ENCODE results near the gene COX19. TPM values are rescaled to one million over a fixed set of nuclear protein-coding genes. Genes with fewer than 3 reads are reported as not detected.
A peak's percentile ranks its signal among the peaks of the same experiment; 100 is the strongest.

COX19 gene
- total and polyA plus RNA-seq, 2 donors (not counting 1 experiment from before 2014, with no cell fraction given): 14.7 to 38.3 TPM

DNA sequence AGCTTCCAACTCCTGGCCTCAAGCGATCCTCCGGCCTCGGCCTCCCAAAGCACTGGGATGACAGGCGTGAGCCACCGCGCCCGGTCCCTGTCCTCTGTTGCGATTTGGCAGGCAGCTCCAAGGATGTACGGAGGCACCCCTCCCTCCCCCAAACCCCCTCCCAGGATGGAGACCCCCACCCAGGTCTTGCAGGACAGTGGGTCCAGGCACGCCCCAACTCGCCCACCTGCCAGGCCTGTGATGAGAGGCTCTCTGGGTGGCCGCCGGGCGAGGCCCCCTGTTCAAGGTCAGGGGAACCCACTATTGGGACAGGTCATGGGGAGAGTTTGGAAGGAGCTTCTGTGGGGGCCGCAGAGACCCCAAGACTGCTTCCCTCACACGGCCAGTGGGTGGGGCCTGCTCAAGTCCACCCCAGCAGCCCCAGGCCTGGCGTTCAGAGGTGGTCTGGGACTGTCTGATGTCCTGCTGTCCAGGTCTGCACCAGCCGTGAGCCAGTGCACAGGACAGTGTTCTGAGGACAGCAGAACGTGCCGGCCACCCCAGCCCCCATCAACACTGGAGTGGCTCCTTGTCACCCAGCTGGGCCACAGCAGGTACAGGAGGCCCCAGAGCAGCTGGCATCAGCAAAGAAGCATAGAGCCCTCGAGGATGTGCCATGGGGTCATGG lies 23.3 kb downstream of the COX19 start:
- Histone ChIP-seq H3K4me1 (ENCODE audit: control insufficient read depth in 2 of 2, insufficient read depth in 2 of 2, low read length in 2 of 2) (peaks cover 7 to 33% of the 10 kb centered on the region in 2 donors), H3K4me3 (ENCODE audit: control extremely low read depth in 1 of 5, extremely low read depth in 1 of 5, insufficient read depth in 1 of 5, low read depth in 2 of 5, low read length in 4 of 5) (no peak overlapping the region), H3K27ac (ENCODE audit: low read length in 2 of 2) (no peak overlapping the region), H3K9ac (ENCODE audit: low read length) (no peak overlapping the region), H3K4me2 (replicated peaks; ENCODE audit: low read depth, low read length, poor library complexity, severe bottlenecking) (no peak overlapping the region), H3K79me2 (ENCODE audit: control insufficient read depth, insufficient read depth, low read length) (no peaks in the 10 kb centered on the region), H4K20me1 (ENCODE audit: control insufficient read depth, insufficient read depth, low read length, poor library complexity, severe bottlenecking) (no peaks in the 10 kb centered on the region), H3K9me3 (ENCODE audit: control extremely low read depth in 1 of 3, control insufficient read depth in 2 of 3, insufficient read depth in 1 of 3, low read length in 2 of 3) (no peaks in the 10 kb centered on the region), H3K36me3 (replicated peaks in 1 of 2; ENCODE audit: control extremely low read depth in 1 of 2, control insufficient read depth in 1 of 2, extremely low read depth in 1 of 2, insufficient read depth in 2 of 2, low read length in 1 of 2) (no peaks in the 10 kb centered on the region), H3K27me3 (replicated peaks in 1 of 4; ENCODE audit: control extremely low read depth in 1 of 4, control insufficient read depth in 3 of 4, insufficient read depth in 4 of 4, low read length in 3 of 4) (peaks cover 0 to 19% (median 5%) of the 10 kb centered on the region in 4 experiments), H2AFZ (ENCODE audit: insufficient read depth, low read depth, low read length, poor library complexity, severe bottlenecking) (no peak overlapping the region)
- ATAC-seq (ENCODE audit: low read depth) (no peak), DNase-seq (no peak)
- CTCF ChIA-PET: interaction anchor here (1.1 to 1.8 kb wide), 3 partner anchors 21 to 225 kb away, joined by 3 to 5 read pairs (median 4); no protein-coding TSS in a partner anchor
- TF ChIP-seq EZH2 (IDR thresholded peaks at IDR 0.05; ENCODE audit: borderline replicate concordance, insufficient read depth, low read depth, low read length, poor library complexity, severe bottlenecking): no peak
- TF ChIP-seq, protein P1, sequence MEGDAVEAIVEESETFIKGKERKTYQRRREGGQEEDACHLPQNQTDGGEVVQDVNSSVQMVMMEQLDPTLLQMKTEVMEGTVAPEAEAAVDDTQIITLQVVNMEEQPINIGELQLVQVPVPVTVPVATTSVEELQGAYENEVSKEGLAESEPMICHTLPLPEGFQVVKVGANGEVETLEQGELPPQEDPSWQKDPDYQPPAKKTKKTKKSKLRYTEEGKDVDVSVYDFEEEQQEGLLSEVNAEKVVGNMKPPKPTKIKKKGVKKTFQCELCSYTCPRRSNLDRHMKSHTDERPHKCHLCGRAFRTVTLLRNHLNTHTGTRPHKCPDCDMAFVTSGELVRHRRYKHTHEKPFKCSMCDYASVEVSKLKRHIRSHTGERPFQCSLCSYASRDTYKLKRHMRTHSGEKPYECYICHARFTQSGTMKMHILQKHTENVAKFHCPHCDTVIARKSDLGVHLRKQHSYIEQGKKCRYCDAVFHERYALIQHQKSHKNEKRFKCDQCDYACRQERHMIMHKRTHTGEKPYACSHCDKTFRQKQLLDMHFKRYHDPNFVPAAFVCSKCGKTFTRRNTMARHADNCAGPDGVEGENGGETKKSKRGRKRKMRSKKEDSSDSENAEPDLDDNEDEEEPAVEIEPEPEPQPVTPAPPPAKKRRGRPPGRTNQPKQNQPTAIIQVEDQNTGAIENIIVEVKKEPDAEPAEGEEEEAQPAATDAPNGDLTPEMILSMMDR (IDR thresholded peaks at IDR 0.05): no peak
- peaks cover 21% of the 10 kb centered on the region for H3K4me1 Mint-ChIP-seq
- intact Hi-C loops (cut with micrococcal nuclease): no loop called here
- 95% methylated on average over 20 of the region's 21 CpGs for WGBS (ENCODE audit: insufficient coverage)
- POLR2A ChIA-PET: no interaction called here
- no peak overlapping the region for H3K27ac Mint-ChIP-seq
- peak overlapping the region; percentile 68 for H3K4me3 Mint-ChIP-seq
- H3K27me3 Mint-ChIP-seq: no peaks in the 10 kb centered on the region
- no peaks in the 10 kb centered on the region for H3K9me3 Mint-ChIP-seq (ENCODE audit: insufficient read depth)

Measured in B cell (primary cell).